Neutrophil (primary cell): ENCODE data around the gene NSL1.
A peak's percentile ranks its signal among the peaks of the same experiment; 100 is the strongest.

Experiments used
- H3K27ac ChIP-seq: fragments of 200-600 bp; sonication (generic); 2 replicates; pipeline ENCODE4 v1.5.1; 2016; ENCODE audit warnings: mild to moderate bottlenecking, moderate library complexity
- H3K27me3 ChIP-seq: fragments of 200-600 bp; sonication (generic); 2 replicates; pipeline ENCODE4 v1.6.0; 2016; ENCODE audit warnings: mild to moderate bottlenecking
- H3K36me3 ChIP-seq: fragments of 200-600 bp; sonication (generic); 2 replicates; pipeline ENCODE4 v1.5.1; 2017
- H3K4me1 ChIP-seq, 2 experiments: fragments of 200-600 bp in 1 of 2; sonication (generic) in 1 of 2; 1 replicate in 1 of 2; 2 replicates in 1 of 2; pipeline versions ENCODE4 v1.5.1 to v1.6.1; 2013 to 2016; ENCODE audit warnings: low read depth in 1 of 2, low read length in 1 of 2, mild to moderate bottlenecking in 1 of 2, moderate library complexity in 1 of 2; ENCODE audit not compliant: control insufficient read depth in 1 of 2, insufficient read depth in 1 of 2
- H3K4me3 ChIP-seq, 2 experiments: fragments of 200-600 bp in 1 of 2; sonication (generic) in 1 of 2; 1 replicate in 1 of 2; 2 replicates in 1 of 2; pipeline ENCODE4 v1.5.1; 2013 to 2016; ENCODE audit warnings: low read depth in 1 of 2, low read length in 1 of 2, mild to moderate bottlenecking in 1 of 2, moderate library complexity in 1 of 2
- H3K9me3 ChIP-seq: fragments of 200-600 bp; sonication (generic); 2 replicates; pipeline ENCODE4 v1.5.1; 2016
- CTCF ChIP-seq: fragments of 200-600 bp; sonication (generic); IDR thresholded peaks from 2 replicates; pipeline ENCODE4 v1.5.1; 2016; ENCODE audit warnings: antibody characterized with exemption

NSL1 gene

GRCh38 chr1:212700892-212701819, 90.4 kb downstream of the NSL1 start:
- H3K36me3 ChIP-seq, result no peaks in the 10 kb centered on the region
- H3K9me3 ChIP-seq, result no peaks in the 10 kb centered on the region
- no peak for TF ChIP-seq CTCF
- H3K4me1 ChIP-seq, result peaks cover 30 to 35% of the 10 kb centered on the region in 2 experiments
- peak overlapping the region; percentile 71 to 93 for H3K4me3 ChIP-seq
- peaks cover 56% of the 10 kb centered on the region for H3K27me3 ChIP-seq
- H3K27ac ChIP-seq, result no peak overlapping the region

GRCh38 chr1:212700223-212700891, 91.2 kb downstream of the NSL1 start:
- H3K27ac ChIP-seq, result no peak overlapping the region
- no peak for TF ChIP-seq CTCF

GRCh38 chr1:212699625-212700222, 91.9 kb downstream of the NSL1 start, which contains the start of gene BATF3:
TSS of gene BATF3 (minus strand) at chr1:212699840. CDS start at chr1:212699762, 78 bp downstream.
- H3K36me3 ChIP-seq, result no peaks in the 10 kb centered on the region

More at GRCh38 chr1:212700223-212700891, 91.2 kb downstream of the NSL1 start:
- H3K9me3 ChIP-seq, result no peaks in the 10 kb centered on the region
- no peaks in the 10 kb centered on the region for H3K36me3 ChIP-seq
- peaks cover 30 to 37% of the 10 kb centered on the region in 2 experiments for H3K4me1 ChIP-seq
- H3K27me3 ChIP-seq, result peaks cover 58% of the 10 kb centered on the region
- H3K4me3 ChIP-seq, result peak overlapping the region; percentile 71 to 93

GRCh38 chr1:212699104-212699624, 92.4 kb downstream of the NSL1 start:
- Histone ChIP-seq H3K9me3 (no peaks in the 10 kb centered on the region), H3K4me1 (peaks cover 30 to 37% of the 10 kb centered on the region in 2 experiments), H3K36me3 (no peaks in the 10 kb centered on the region), H3K4me3 (peak overlapping the region; percentile 71 to 93), H3K27ac (peak overlapping the region; percentile 50), H3K27me3 (peaks cover 65% of the 10 kb centered on the region)
- peak; percentile 66 for TF ChIP-seq CTCF

More at GRCh38 chr1:212699625-212700222, 91.9 kb downstream of the NSL1 start, which contains the start of gene BATF3:
- TF ChIP-seq CTCF, result no peak
- Histone ChIP-seq H3K9me3 (no peaks in the 10 kb centered on the region), H3K4me1 (peaks cover 30 to 37% of the 10 kb centered on the region in 2 experiments), H3K4me3 (peak within 1 kb of the TSS; percentile 71 to 93), H3K27me3 (peaks cover 61% of the 10 kb centered on the region), H3K27ac (peak within 1 kb of the TSS; percentile 50)

GRCh38 chr1:212698467-212699103, 93.0 kb downstream of the NSL1 start:
- Histone ChIP-seq H3K9me3 (no peaks in the 10 kb centered on the region), H3K27ac (peak overlapping the region; percentile 50), H3K27me3 (peaks cover 67% of the 10 kb centered on the region), H3K36me3 (no peaks in the 10 kb centered on the region), H3K4me3 (peak overlapping the region; percentile 71 to 93), H3K4me1 (peaks cover 30 to 37% of the 10 kb centered on the region in 2 experiments)
- no peak for TF ChIP-seq CTCF
